ENCODE data around the gene SCN11A. TPM values are rescaled to one million over a fixed set of nuclear protein-coding genes. Genes with fewer than 3 reads are reported as not detected.

The SCN11A gene
- polyA plus RNA-seq, 2 of the 4 experiments (the other 2 are of a cell fraction): 0.01 TPM; not detected in 1

DNA sequence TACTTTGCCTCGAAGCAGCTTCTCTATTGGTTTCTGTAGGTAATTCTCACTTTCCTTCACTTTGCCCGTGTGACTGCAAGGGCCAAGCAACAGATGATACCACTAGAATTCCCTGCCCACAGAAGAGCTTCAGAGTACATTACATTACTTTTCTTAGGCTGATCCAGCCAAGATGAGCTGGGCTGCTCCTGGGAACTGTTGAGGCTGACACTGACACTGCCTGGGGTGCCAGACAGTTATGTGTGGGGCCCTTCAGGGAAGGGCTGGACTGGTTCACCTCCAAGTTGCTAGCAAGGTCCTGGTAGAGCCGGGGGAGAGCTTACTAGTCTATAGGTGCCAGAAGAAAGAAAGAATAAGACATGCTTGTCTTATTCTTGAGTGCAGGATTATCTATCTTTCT is 36.7 kb upstream of the SCN11A start (continued):
- no peak for TF ChIP-seq RARB (CRISPR knock-in tag; IDR thresholded peaks at IDR 0.05)

- no peak overlapping the region for H3K4me3 ChIP-seq
- CTCF ChIA-PET: interaction anchor here (1.0 to 3.4 kb wide), 4 partner anchors 9 to 203 kb away, joined by 3 to 14 read pairs (median 4); no protein-coding TSS in a partner anchor
- H3K4me1 ChIP-seq: no peaks in the 10 kb centered on the region
- WGBS (ENCODE audit: missing lambda C conversion rate): 87% methylated on average over 4 of the region's 4 CpGs
- TF ChIP-seq TP53 (CRISPR knock-in tag; IDR thresholded peaks at IDR 0.05): no peak
- TF ChIP-seq POLR2A (IDR thresholded peaks at IDR 0.05; ENCODE audit: low read length): no peak
- TF ChIP-seq CEBPB (IDR thresholded peaks at IDR 0.05): no peak
- TF ChIP-seq, protein P1, sequence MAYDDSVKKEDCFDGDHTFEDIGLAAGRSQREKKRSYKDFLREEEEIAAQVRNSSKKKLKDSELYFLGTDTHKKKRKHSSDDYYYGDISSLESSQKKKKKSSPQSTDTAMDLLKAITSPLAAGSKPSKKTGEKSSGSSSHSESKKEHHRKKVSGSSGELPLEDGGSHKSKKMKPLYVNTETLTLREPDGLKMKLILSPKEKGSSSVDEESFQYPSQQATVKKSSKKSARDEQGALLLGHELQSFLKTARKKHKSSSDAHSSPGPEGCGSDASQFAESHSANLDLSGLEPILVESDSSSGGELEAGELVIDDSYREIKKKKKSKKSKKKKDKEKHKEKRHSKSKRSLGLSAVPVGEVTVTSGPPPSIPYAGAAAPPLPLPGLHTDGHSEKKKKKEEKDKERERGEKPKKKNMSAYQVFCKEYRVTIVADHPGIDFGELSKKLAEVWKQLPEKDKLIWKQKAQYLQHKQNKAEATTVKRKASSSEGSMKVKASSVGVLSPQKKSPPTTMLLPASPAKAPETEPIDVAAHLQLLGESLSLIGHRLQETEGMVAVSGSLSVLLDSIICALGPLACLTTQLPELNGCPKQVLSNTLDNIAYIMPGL (CRISPR knock-in tag; IDR thresholded peaks at IDR 0.05; ENCODE audit: borderline replicate concordance): no peak
- no peak for TF ChIP-seq NPAS2 (CRISPR knock-in tag; IDR thresholded peaks at IDR 0.05; ENCODE audit: borderline replicate concordance)
- no peak for TF ChIP-seq JUN (IDR thresholded peaks at IDR 0.05)
- TF ChIP-seq PHF8 (IDR thresholded peaks at IDR 0.05; ENCODE audit: borderline replicate concordance, low read depth): no peak
- TF ChIP-seq EP300 (IDR thresholded peaks at IDR 0.05): no peak
- TF ChIP-seq REST (IDR thresholded peaks at IDR 0.05): no peak
- TF ChIP-seq ZC3H11A (IDR thresholded peaks at IDR 0.05): no peak
- no peak for TF ChIP-seq KDM1A (IDR thresholded peaks at IDR 0.05; ENCODE audit: low read depth)
- TF ChIP-seq HOXA7 (CRISPR knock-in tag; IDR thresholded peaks at IDR 0.05): no peak
- TF ChIP-seq CBX2 (IDR thresholded peaks at IDR 0.05; ENCODE audit: borderline replicate concordance, low read depth): no peak
- no peak for TF ChIP-seq PBX3 (IDR thresholded peaks at IDR 0.05)
- TF ChIP-seq POLR2AphosphoS2 (conservative IDR thresholded peaks at IDR 0.05; ENCODE audit: low read length): no peak
- TF ChIP-seq, protein P2, sequence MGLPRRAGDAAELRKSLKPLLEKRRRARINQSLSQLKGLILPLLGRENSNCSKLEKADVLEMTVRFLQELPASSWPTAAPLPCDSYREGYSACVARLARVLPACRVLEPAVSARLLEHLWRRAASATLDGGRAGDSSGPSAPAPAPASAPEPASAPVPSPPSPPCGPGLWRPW (IDR thresholded peaks at IDR 0.05): no peak
- no peak for TF ChIP-seq SREBF2 (IDR thresholded peaks at IDR 0.05)
- DNase-seq (ENCODE audit: low read depth in 1 of 2, low spot score in 1 of 2): no peak
- H3K27ac ChIP-seq: no peak overlapping the region
- FAIRE-seq: no peak
- ATAC-seq: peak in 1 of 2 experiments; percentile 41; a peak in 2 of 6 replicates
- POLR2A ChIA-PET: no interaction called here
- H3K9me3 ChIP-seq: no peaks in the 10 kb centered on the region
- H3K4me2 ChIP-seq: no peak overlapping the region
These were observed 34.4 kb upstream of the SCN11A start for GRCh38 chr3:39086144-39086543.

DNA sequence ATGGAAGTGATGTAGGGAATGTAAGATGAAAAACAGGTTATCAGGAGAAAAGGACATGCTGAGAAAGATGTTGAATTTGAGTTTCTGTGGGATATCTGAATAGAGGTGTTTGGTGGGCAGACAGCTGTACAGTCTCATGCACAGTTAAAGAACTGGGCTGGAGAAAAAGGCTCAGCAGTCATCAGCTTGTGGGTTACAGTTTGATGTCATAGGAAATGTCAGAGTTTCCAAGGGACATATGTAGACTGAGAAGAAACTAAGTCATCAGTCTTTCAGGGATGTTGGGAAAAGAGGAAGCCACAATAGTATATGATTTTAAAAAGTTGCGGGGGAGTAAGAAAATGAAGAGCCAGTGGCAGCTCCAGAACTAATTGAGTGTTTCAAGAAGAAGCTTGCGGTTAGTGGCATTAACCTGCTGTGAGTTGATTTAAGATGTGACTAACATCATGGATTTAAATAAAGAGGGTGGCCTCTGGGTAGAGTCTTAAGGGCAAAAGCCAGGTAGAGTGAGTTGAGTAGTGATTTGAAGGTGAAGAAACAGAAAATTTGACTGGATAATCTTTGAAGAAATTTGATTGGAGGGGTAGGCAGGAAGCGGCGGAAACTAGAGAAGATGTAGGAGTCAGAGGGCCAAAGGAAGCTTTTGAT is 31.0 kb upstream of the SCN11A start:
- CTCF ChIA-PET: interaction anchor here (1.0 to 1.6 kb wide), 4 partner anchors 13 to 205 kb away, joined by 3 to 5 read pairs (median 4); no protein-coding TSS in a partner anchor
- ATAC-seq: no peak

More for the DNA sequence above, 31.0 kb upstream of the SCN11A start:
- no peak overlapping the region for H3K4me3 ChIP-seq
- no peak overlapping the region for H3K27ac ChIP-seq
- no peak for FAIRE-seq
- H3K4me1 ChIP-seq: no peaks in the 10 kb centered on the region
- TF ChIP-seq TP53 (CRISPR knock-in tag; IDR thresholded peaks at IDR 0.05) (no peak), EHMT2 (IDR thresholded peaks at IDR 0.05; ENCODE audit: low read depth) (no peak), RNF2 (IDR thresholded peaks at IDR 0.05; ENCODE audit: borderline replicate concordance, low read depth) (no peak), CEBPB (IDR thresholded peaks at IDR 0.05) (no peak), HOXA7 (CRISPR knock-in tag; IDR thresholded peaks at IDR 0.05) (no peak), JUN (IDR thresholded peaks at IDR 0.05) (no peak), MAFK (IDR thresholded peaks at IDR 0.05; ENCODE audit: partially characterized antibody) (no peak)
- H3K4me2 ChIP-seq: no peak overlapping the region
- 97% methylated on average over 4 of the region's 4 CpGs for WGBS (ENCODE audit: missing lambda C conversion rate)
- POLR2A ChIA-PET: no interaction called here
- no peaks in the 10 kb centered on the region for H3K9me3 ChIP-seq
- no peak for DNase-seq (ENCODE audit: low read depth in 1 of 2, low spot score in 1 of 2)

Data from A549 (cell line).